HEK293 (cell line): Measurements from ENCODE around the gene KCNMA1.

Experiments used
- CTCF ChIA-PET: fragments of 350-600 bp; formaldehyde crosslinking; extraction: SDS; loops from one replicate; lab custom pipeline; 2021; ENCODE audit warnings: antibody characterized with exemption; lab: Yijun Ruan, JAX
- POLR2A ChIA-PET: fragments of 300-600 bp; formaldehyde crosslinking; extraction: SDS; loops from one replicate; lab custom pipeline; 2020; ENCODE audit warnings: antibody characterized with exemption, inconsistent platforms; lab: Yijun Ruan, JAX
- H3K27ac ChIP-seq: fragments of 200-500 bp; sonication (Bioruptor generic); 2 replicates; pipeline ENCODE4 v1.5.1; 2014; ENCODE audit warnings: low read depth, low read length, control low read depth, inconsistent platforms; ENCODE audit errors: extremely low read depth
- H3K36me3 ChIP-seq, 2 experiments: fragments of 200-500 bp in 1 of 2; sonication (Bioruptor generic) in 1 of 2; 1 replicate in 1 of 2; 2 replicates in 1 of 2; pipeline ENCODE4 v1.5.1; 2014 to 2017; ENCODE audit warnings: inconsistent platforms in 2 of 2, low read length in 2 of 2; ENCODE audit not compliant: control insufficient read depth in 2 of 2, insufficient read depth in 1 of 2
- H3K4me1 ChIP-seq: fragments of 200-500 bp; sonication (Bioruptor generic); 2 replicates; pipeline ENCODE4 v1.5.1; 2014; ENCODE audit warnings: mild to moderate bottlenecking, low read length, inconsistent platforms; ENCODE audit not compliant: control insufficient read depth, insufficient read depth
- H3K4me3 ChIP-seq: 2 replicates; pipeline ENCODE4 v1.5.1; 2011; ENCODE audit warnings: low read depth, mild to moderate bottlenecking, control low read depth, low read length, moderate library complexity
- H3K9me3 ChIP-seq: fragments of 200-500 bp; sonication (Bioruptor generic); 2 replicates; pipeline ENCODE4 v1.5.1; 2014; ENCODE audit warnings: low read depth, low read length, inconsistent platforms; ENCODE audit not compliant: control insufficient read depth, insufficient read depth
- KLF1 ChIP-seq: fragments of 450-650 bp; formaldehyde crosslinking; IDR thresholded peaks from 2 replicates; pipeline ENCODE4 v1.5.1; 2016; ENCODE audit warnings: missing biosample characterization, missing genetic modification characterization
- KLF7 ChIP-seq: fragments of 450-650 bp; formaldehyde crosslinking; IDR thresholded peaks from 2 replicates; pipeline ENCODE4 v1.5.1; 2016; ENCODE audit warnings: missing biosample characterization, missing genetic modification characterization, borderline replicate concordance
- MZF1 ChIP-seq: fragments of 450-650 bp; formaldehyde crosslinking; IDR thresholded peaks from 2 replicates; pipeline ENCODE4 v1.5.1; 2017; ENCODE audit warnings: missing biosample characterization, missing genetic modification characterization, borderline replicate concordance
- SETDB1 ChIP-seq: IDR thresholded peaks from one replicate; pipeline ENCODE4 v1.6.1; 2017; ENCODE audit warnings: mild to moderate bottlenecking, low read length, moderate library complexity, mixed read lengths; ENCODE audit not compliant: insufficient read length
- SP3 ChIP-seq: fragments of 450-650 bp; formaldehyde crosslinking; IDR thresholded peaks from 2 replicates; pipeline ENCODE4 v1.5.1; 2016; ENCODE audit warnings: missing biosample characterization, missing genetic modification characterization
- WT1 ChIP-seq: fragments of 450-650 bp; formaldehyde crosslinking; IDR thresholded peaks from 2 replicates; pipeline ENCODE4 v1.5.1; 2016; ENCODE audit warnings: missing biosample characterization, missing genetic modification characterization
- ZBTB48 ChIP-seq: fragments of 450-650 bp; formaldehyde crosslinking; IDR thresholded peaks from 2 replicates; pipeline ENCODE4 v1.5.1; 2016; ENCODE audit warnings: missing biosample characterization, missing genetic modification characterization
- ZFP37 ChIP-seq: fragments of 450-650 bp; formaldehyde crosslinking; IDR thresholded peaks from 2 replicates; pipeline ENCODE4 v1.5.1; 2016; ENCODE audit warnings: missing biosample characterization, missing genetic modification characterization
- ZIC2 ChIP-seq: fragments of 450-650 bp; formaldehyde crosslinking; IDR thresholded peaks from 2 replicates; pipeline ENCODE4 v1.5.1; 2016; ENCODE audit warnings: missing biosample characterization, missing genetic modification characterization
- ZNF133 ChIP-seq: fragments of 450-650 bp; formaldehyde crosslinking; IDR thresholded peaks from 2 replicates; pipeline ENCODE4 v1.5.1; 2016; ENCODE audit warnings: missing biosample characterization, missing genetic modification characterization
- ZNF514 ChIP-seq: fragments of 450-650 bp; formaldehyde crosslinking; IDR thresholded peaks from 2 replicates; pipeline ENCODE4 v1.5.1; 2016; ENCODE audit warnings: missing biosample characterization, missing genetic modification characterization
- ZNF521 ChIP-seq: fragments of 450-650 bp; formaldehyde crosslinking; IDR thresholded peaks from 2 replicates; pipeline ENCODE4 v1.5.1; 2017; ENCODE audit warnings: missing biosample characterization, mild to moderate bottlenecking, missing genetic modification characterization
- ZNF549 ChIP-seq: fragments of 450-650 bp; IDR thresholded peaks from 2 replicates; pipeline ENCODE4 v1.5.1; 2018; ENCODE audit warnings: missing biosample characterization, missing genetic modification characterization, mild to moderate bottlenecking, inconsistent platforms, moderate library complexity
- ZNF585B ChIP-seq: fragments of 450-650 bp; formaldehyde crosslinking; IDR thresholded peaks from 2 replicates; pipeline ENCODE4 v1.5.1; 2016; ENCODE audit warnings: missing biosample characterization, missing genetic modification characterization
- ZNF707 ChIP-seq: fragments of 450-650 bp; formaldehyde crosslinking; IDR thresholded peaks from 2 replicates; pipeline ENCODE4 v1.5.1; 2016; ENCODE audit warnings: missing biosample characterization, missing genetic modification characterization
- ZNF776 ChIP-seq: fragments of 450-650 bp; formaldehyde crosslinking; IDR thresholded peaks from 2 replicates; pipeline ENCODE4 v1.5.0; 2017; ENCODE audit warnings: missing biosample characterization, missing genetic modification characterization, borderline replicate concordance
- ZNF785 ChIP-seq: fragments of 450-650 bp; formaldehyde crosslinking; IDR thresholded peaks from 2 replicates; pipeline ENCODE4 v1.5.1; 2016; ENCODE audit warnings: missing biosample characterization, missing genetic modification characterization
- TF ChIP-seq, protein P1 (sequence below): fragments of 450-650 bp; formaldehyde crosslinking; IDR thresholded peaks from 2 replicates; pipeline ENCODE4 v1.5.1; 2016; ENCODE audit warnings: missing biosample characterization, missing genetic modification characterization
- TF ChIP-seq, protein P2 (sequence below): fragments of 450-650 bp; formaldehyde crosslinking; IDR thresholded peaks from 2 replicates; pipeline ENCODE4 v1.5.1; 2016; ENCODE audit warnings: missing biosample characterization, missing genetic modification characterization
- TF ChIP-seq, protein P3 (sequence below): fragments of 450-650 bp; formaldehyde crosslinking; IDR thresholded peaks from 2 replicates; pipeline ENCODE4 v1.5.1; 2016; ENCODE audit warnings: missing biosample characterization, missing genetic modification characterization
- TF ChIP-seq, protein P4 (sequence below): fragments of 450-650 bp; formaldehyde crosslinking; IDR thresholded peaks from 2 replicates; pipeline ENCODE4 v1.5.1; 2016; ENCODE audit warnings: missing biosample characterization, missing genetic modification characterization, borderline replicate concordance
- TF ChIP-seq, protein P5 (sequence below): fragments of 450-650 bp; formaldehyde crosslinking; IDR thresholded peaks from 2 replicates; pipeline ENCODE4 v1.5.1; 2016; ENCODE audit warnings: missing biosample characterization, missing genetic modification characterization, low read depth

The KCNMA1 gene

DNA sequence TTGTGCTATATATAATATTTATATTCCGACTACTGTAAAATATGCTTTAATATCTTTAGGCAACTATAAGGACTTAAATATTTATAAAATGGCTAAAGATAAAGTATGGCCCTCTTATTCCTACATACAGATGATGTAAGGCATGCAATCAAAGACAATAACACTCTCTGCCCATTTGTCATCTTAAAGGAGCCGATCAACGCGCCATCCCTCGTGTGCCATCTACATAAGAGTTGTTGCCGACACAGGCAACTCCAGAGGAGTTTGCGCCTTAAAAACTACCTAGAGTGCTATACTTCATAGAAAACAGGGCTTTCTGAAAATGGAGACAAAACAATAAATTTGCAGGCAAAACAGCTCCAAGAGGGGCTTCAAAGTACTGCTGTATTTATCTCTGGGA is 709.0 kb downstream of the KCNMA1 start:
- Histone ChIP-seq H3K4me1 (no peaks in the 10 kb centered on the region), H3K36me3 (no peaks in the 10 kb centered on the region), H3K9me3 (no peaks in the 10 kb centered on the region), H3K27ac (no peak overlapping the region), H3K4me3 (no peak overlapping the region)
- TF ChIP-seq, protein P1, sequence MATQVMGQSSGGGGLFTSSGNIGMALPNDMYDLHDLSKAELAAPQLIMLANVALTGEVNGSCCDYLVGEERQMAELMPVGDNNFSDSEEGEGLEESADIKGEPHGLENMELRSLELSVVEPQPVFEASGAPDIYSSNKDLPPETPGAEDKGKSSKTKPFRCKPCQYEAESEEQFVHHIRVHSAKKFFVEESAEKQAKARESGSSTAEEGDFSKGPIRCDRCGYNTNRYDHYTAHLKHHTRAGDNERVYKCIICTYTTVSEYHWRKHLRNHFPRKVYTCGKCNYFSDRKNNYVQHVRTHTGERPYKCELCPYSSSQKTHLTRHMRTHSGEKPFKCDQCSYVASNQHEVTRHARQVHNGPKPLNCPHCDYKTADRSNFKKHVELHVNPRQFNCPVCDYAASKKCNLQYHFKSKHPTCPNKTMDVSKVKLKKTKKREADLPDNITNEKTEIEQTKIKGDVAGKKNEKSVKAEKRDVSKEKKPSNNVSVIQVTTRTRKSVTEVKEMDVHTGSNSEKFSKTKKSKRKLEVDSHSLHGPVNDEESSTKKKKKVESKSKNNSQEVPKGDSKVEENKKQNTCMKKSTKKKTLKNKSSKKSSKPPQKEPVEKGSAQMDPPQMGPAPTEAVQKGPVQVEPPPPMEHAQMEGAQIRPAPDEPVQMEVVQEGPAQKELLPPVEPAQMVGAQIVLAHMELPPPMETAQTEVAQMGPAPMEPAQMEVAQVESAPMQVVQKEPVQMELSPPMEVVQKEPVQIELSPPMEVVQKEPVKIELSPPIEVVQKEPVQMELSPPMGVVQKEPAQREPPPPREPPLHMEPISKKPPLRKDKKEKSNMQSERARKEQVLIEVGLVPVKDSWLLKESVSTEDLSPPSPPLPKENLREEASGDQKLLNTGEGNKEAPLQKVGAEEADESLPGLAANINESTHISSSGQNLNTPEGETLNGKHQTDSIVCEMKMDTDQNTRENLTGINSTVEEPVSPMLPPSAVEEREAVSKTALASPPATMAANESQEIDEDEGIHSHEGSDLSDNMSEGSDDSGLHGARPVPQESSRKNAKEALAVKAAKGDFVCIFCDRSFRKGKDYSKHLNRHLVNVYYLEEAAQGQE, result no peak
- TF ChIP-seq SP3 (tag by site-specific recombination) (no peak), ZNF514 (tag by site-specific recombination) (no peak), ZBTB48 (no peak), ZIC2 (tag by site-specific recombination) (no peak), KLF1 (no peak), KLF7 (tag by site-specific recombination) (no peak), ZNF521 (tag by site-specific recombination) (no peak), ZNF133 (tag by site-specific recombination) (no peak)
- TF ChIP-seq, protein P2, sequence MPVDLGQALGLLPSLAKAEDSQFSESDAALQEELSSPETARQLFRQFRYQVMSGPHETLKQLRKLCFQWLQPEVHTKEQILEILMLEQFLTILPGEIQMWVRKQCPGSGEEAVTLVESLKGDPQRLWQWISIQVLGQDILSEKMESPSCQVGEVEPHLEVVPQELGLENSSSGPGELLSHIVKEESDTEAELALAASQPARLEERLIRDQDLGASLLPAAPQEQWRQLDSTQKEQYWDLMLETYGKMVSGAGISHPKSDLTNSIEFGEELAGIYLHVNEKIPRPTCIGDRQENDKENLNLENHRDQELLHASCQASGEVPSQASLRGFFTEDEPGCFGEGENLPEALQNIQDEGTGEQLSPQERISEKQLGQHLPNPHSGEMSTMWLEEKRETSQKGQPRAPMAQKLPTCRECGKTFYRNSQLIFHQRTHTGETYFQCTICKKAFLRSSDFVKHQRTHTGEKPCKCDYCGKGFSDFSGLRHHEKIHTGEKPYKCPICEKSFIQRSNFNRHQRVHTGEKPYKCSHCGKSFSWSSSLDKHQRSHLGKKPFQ (tag by site-specific recombination), result no peak
- TF ChIP-seq, protein P3, sequence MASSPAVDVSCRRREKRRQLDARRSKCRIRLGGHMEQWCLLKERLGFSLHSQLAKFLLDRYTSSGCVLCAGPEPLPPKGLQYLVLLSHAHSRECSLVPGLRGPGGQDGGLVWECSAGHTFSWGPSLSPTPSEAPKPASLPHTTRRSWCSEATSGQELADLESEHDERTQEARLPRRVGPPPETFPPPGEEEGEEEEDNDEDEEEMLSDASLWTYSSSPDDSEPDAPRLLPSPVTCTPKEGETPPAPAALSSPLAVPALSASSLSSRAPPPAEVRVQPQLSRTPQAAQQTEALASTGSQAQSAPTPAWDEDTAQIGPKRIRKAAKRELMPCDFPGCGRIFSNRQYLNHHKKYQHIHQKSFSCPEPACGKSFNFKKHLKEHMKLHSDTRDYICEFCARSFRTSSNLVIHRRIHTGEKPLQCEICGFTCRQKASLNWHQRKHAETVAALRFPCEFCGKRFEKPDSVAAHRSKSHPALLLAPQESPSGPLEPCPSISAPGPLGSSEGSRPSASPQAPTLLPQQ (tag by site-specific recombination), result no peak
- POLR2A ChIA-PET, result no interaction called here
- CTCF ChIA-PET, result no interaction called here

DNA sequence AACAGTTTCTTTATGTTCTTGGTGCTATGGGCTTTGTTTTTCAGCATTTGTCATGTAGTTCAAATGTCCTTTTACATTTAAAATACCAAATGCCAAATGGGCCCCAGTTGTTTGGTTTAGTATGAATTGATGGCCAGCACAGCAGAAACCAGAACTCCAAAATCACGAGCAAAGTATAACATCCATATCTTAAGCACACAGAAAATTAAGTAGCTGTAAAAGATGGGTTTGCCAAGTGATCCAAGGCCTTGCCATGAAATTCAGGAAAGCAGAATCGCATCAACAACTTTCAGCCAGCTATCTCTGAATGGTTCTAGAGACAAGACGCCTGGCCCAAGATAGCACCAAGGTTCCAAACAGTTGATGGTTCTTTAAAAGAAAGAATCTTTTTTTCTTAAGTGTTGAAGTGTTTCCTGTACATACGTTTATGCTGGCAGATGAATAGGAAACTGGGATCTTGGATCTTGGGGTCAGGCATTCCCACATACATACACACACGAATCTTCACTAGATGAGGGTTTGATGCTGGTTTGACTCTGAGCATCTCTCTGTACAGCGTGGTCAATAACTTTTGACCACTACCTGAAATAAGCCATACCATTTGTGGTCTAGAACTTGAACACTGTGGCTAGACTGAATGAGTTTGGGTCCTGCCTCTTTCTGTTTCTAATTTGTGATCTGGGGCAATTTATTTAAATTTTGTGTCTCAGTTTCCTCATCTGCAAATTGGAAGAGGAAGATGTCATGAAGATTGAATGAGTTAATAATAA is 711.8 kb downstream of the KCNMA1 start:
- CTCF ChIA-PET, result no interaction called here
- TF ChIP-seq SETDB1, result no peak
- POLR2A ChIA-PET, result no interaction called here
- Histone ChIP-seq H3K36me3 (no peaks in the 10 kb centered on the region), H3K4me3 (no peak overlapping the region), H3K4me1 (no peaks in the 10 kb centered on the region), H3K9me3 (no peaks in the 10 kb centered on the region), H3K27ac (no peak overlapping the region)

DNA sequence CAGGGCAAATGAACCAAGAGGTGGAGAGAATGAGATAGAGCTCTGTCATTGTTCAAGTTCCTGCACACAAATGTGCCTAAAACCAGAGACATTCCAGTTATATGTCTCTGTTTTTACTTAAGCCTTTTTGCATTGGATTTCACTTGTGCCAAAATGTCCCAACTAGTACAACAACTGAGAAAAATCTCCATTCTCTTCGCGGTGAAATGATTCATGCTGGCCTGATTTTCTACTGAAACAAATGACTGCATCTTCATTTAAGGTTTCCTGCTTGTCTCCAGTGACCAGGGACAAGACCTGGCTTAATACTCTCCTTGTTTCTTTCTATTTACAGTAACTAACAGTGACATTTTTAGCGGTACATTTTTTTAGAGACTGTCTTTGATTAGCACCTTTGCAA is 714.9 kb downstream of the KCNMA1 start:
- Histone ChIP-seq H3K27ac (no peak overlapping the region), H3K36me3 (no peaks in the 10 kb centered on the region), H3K4me3 (no peak overlapping the region), H3K9me3 (no peaks in the 10 kb centered on the region), H3K4me1 (no peaks in the 10 kb centered on the region)
- ChIA-PET CTCF (no interaction called here), POLR2A (no interaction called here)
- TF ChIP-seq ZFP37 (tag by site-specific recombination) (no peak), WT1 (no peak), ZNF585B (tag by site-specific recombination) (no peak), ZNF549 (tag by site-specific recombination) (no peak), MZF1 (tag by site-specific recombination) (no peak), ZNF776 (no peak), ZNF707 (tag by site-specific recombination) (no peak), ZNF785 (tag by site-specific recombination) (no peak)
- TF ChIP-seq, protein P4, sequence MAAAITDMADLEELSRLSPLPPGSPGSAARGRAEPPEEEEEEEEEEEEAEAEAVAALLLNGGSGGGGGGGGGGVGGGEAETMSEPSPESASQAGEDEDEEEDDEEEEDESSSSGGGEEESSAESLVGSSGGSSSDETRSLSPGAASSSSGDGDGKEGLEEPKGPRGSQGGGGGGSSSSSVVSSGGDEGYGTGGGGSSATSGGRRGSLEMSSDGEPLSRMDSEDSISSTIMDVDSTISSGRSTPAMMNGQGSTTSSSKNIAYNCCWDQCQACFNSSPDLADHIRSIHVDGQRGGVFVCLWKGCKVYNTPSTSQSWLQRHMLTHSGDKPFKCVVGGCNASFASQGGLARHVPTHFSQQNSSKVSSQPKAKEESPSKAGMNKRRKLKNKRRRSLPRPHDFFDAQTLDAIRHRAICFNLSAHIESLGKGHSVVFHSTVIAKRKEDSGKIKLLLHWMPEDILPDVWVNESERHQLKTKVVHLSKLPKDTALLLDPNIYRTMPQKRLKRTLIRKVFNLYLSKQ (tag by site-specific recombination), result no peak
- TF ChIP-seq, protein P5, sequence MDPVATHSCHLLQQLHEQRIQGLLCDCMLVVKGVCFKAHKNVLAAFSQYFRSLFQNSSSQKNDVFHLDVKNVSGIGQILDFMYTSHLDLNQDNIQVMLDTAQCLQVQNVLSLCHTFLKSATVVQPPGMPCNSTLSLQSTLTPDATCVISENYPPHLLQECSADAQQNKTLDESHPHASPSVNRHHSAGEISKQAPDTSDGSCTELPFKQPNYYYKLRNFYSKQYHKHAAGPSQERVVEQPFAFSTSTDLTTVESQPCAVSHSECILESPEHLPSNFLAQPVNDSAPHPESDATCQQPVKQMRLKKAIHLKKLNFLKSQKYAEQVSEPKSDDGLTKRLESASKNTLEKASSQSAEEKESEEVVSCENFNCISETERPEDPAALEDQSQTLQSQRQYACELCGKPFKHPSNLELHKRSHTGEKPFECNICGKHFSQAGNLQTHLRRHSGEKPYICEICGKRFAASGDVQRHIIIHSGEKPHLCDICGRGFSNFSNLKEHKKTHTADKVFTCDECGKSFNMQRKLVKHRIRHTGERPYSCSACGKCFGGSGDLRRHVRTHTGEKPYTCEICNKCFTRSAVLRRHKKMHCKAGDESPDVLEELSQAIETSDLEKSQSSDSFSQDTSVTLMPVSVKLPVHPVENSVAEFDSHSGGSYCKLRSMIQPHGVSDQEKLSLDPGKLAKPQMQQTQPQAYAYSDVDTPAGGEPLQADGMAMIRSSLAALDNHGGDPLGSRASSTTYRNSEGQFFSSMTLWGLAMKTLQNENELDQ, result no peak
